Panc1 (cell line): Measurements from ENCODE around the gene ANKRD18B. TPM values are rescaled to one million over a fixed set of nuclear protein-coding genes. Genes with fewer than 3 reads are reported as not detected.
A peak's percentile ranks its signal among the peaks of the same experiment; 100 is the strongest.

Experiments used
- ATAC-seq: fragments of 200-7000 bp; cut with Tn5 transposase; 2 replicates; pipeline ENCODE4 v1.9.1; 2020; ENCODE audit warnings: mild to moderate bottlenecking, moderate library complexity
- BruUV-seq: library from RNA; stranded (reverse); fragments of 400-500 nt; replicated peaks from 2 replicates; lab custom pipeline; 2021; lab: Mats Ljungman, UMichigan
- CTCF ChIA-PET: fragments of 300-600 bp; sonication (Branson Sonifier 250); formaldehyde crosslinking; loops from one replicate; lab custom pipeline; 2022; ENCODE audit warnings: antibody characterized with exemption; lab: Charles Lee
- POLR2A ChIA-PET: fragments of 300-600 bp; sonication (Branson Sonifier 250); formaldehyde crosslinking; loops from one replicate; lab custom pipeline; 2022; ENCODE audit warnings: antibody characterized with exemption; lab: Charles Lee
- DNase-seq: peaks from one replicate; pipeline ENCODE4 v3.0.0-alpha.2; 2010; ENCODE audit warnings: low read depth, low spot score
- H3K27ac ChIP-seq: 2 replicates; pipeline ENCODE4 v1.5.1; 2011; ENCODE audit warnings: mild to moderate bottlenecking, low read length, inconsistent platforms
- H3K27me3 ChIP-seq: fragments of 200-500 bp; sonication (Bioruptor generic); 2 replicates; pipeline ENCODE4 v1.6.0; 2014; ENCODE audit warnings: low read length, inconsistent platforms; ENCODE audit not compliant: control insufficient read depth, insufficient read depth
- H3K36me3 ChIP-seq: fragments of 200-500 bp; sonication (Bioruptor generic); 2 replicates; pipeline ENCODE4 v1.5.1; 2014; ENCODE audit warnings: inconsistent platforms, mild to moderate bottlenecking, low read length, moderate library complexity; ENCODE audit not compliant: control insufficient read depth, insufficient read depth
- H3K4me1 ChIP-seq: 2 replicates; pipeline ENCODE4 v1.5.1; 2011; ENCODE audit warnings: inconsistent platforms, mild to moderate bottlenecking, low read length, moderate library complexity; ENCODE audit not compliant: control insufficient read depth, insufficient read depth
- H3K4me3 ChIP-seq, 2 experiments: 2 replicates each; pipeline ENCODE4 v1.5.1; 2011 to 2012; ENCODE audit warnings: low read depth in 2 of 2, low read length in 2 of 2, mild to moderate bottlenecking in 2 of 2, inconsistent platforms in 1 of 2, moderate library complexity in 1 of 2
- H3K9me3 ChIP-seq: fragments of 200-500 bp; sonication (Bioruptor generic); 2 replicates; pipeline ENCODE4 v1.5.1; 2014; ENCODE audit warnings: low read depth, mild to moderate bottlenecking, inconsistent platforms, low read length, moderate library complexity; ENCODE audit not compliant: control insufficient read depth, insufficient read depth
- POLR2AphosphoS5 ChIP-seq: IDR thresholded peaks from 2 replicates; pipeline ENCODE4 v1.6.1; 2012; ENCODE audit warnings: mild to moderate bottlenecking, low read depth, low read length, moderate library complexity
- SIN3A ChIP-seq: IDR thresholded peaks from 2 replicates; pipeline ENCODE4 v1.6.1; 2012; ENCODE audit warnings: low read depth, mild to moderate bottlenecking, low read length, moderate library complexity, borderline replicate concordance; ENCODE audit not compliant: insufficient read depth
- TCF7L2 ChIP-seq: IDR thresholded peaks from 2 replicates; pipeline ENCODE4 v1.6.1; 2011; ENCODE audit warnings: mild to moderate bottlenecking, low read depth, low read length, inconsistent platforms
- in situ Hi-C: cut with HindIII; loops from 2 replicates; pipeline ENCODE4 v1.10.0; 2016; ENCODE audit warnings: low sequenced_read_pairs, low pct_unique_long_range_greater_than_20kb
- intact Hi-C: fragments of 100-400 bp; cut with micrococcal nuclease; formaldehyde crosslinking; loops from one replicate; pipeline ENCODE4 v1.10.0; 2022; ENCODE audit not compliant: unreplicated experiment
- total RNA-seq: library from RNA; stranded (reverse); gene quantifications from one replicate; pipeline ENCODE4 v1.2.1, GENCODE V29; 2021; ENCODE audit not compliant: unreplicated experiment
- TF ChIP-seq, protein P1 (sequence below): fragments of 450-650 bp; IDR thresholded peaks from 2 replicates; pipeline ENCODE4 v1.5.1; 2017; ENCODE audit warnings: mild to moderate bottlenecking
- TF ChIP-seq, protein P2 (sequence below), 2 experiments: IDR thresholded peaks; 2 replicates each; pipeline ENCODE4 v1.6.1; 2011 to 2012; ENCODE audit warnings: low read depth in 2 of 2, control low read depth in 1 of 2, low read length in 1 of 2, mild to moderate bottlenecking in 1 of 2, moderate library complexity in 1 of 2; ENCODE audit not compliant: insufficient read depth in 1 of 2

Gene ANKRD18B
- total RNA-seq, 1 experiment from 2014 or later: 7.3 TPM

GRCh38 chr9:33498387-33498786 is 25.7 kb upstream of the ANKRD18B start:
- ATAC-seq (no peak), DNase-seq (no peak)
- ChIA-PET CTCF (no interaction called here), POLR2A (no interaction called here)
- H3K36me3 ChIP-seq: no peaks in the 10 kb centered on the region
- no peak overlapping the region for H3K4me3 ChIP-seq
- TF ChIP-seq TCF7L2 (no peak), POLR2AphosphoS5 (no peak)
- TF ChIP-seq, protein P1, sequence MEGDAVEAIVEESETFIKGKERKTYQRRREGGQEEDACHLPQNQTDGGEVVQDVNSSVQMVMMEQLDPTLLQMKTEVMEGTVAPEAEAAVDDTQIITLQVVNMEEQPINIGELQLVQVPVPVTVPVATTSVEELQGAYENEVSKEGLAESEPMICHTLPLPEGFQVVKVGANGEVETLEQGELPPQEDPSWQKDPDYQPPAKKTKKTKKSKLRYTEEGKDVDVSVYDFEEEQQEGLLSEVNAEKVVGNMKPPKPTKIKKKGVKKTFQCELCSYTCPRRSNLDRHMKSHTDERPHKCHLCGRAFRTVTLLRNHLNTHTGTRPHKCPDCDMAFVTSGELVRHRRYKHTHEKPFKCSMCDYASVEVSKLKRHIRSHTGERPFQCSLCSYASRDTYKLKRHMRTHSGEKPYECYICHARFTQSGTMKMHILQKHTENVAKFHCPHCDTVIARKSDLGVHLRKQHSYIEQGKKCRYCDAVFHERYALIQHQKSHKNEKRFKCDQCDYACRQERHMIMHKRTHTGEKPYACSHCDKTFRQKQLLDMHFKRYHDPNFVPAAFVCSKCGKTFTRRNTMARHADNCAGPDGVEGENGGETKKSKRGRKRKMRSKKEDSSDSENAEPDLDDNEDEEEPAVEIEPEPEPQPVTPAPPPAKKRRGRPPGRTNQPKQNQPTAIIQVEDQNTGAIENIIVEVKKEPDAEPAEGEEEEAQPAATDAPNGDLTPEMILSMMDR: peak; percentile 36; the same call in 1 of the 2 replicates
- TF ChIP-seq, protein P2, sequence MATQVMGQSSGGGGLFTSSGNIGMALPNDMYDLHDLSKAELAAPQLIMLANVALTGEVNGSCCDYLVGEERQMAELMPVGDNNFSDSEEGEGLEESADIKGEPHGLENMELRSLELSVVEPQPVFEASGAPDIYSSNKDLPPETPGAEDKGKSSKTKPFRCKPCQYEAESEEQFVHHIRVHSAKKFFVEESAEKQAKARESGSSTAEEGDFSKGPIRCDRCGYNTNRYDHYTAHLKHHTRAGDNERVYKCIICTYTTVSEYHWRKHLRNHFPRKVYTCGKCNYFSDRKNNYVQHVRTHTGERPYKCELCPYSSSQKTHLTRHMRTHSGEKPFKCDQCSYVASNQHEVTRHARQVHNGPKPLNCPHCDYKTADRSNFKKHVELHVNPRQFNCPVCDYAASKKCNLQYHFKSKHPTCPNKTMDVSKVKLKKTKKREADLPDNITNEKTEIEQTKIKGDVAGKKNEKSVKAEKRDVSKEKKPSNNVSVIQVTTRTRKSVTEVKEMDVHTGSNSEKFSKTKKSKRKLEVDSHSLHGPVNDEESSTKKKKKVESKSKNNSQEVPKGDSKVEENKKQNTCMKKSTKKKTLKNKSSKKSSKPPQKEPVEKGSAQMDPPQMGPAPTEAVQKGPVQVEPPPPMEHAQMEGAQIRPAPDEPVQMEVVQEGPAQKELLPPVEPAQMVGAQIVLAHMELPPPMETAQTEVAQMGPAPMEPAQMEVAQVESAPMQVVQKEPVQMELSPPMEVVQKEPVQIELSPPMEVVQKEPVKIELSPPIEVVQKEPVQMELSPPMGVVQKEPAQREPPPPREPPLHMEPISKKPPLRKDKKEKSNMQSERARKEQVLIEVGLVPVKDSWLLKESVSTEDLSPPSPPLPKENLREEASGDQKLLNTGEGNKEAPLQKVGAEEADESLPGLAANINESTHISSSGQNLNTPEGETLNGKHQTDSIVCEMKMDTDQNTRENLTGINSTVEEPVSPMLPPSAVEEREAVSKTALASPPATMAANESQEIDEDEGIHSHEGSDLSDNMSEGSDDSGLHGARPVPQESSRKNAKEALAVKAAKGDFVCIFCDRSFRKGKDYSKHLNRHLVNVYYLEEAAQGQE (IDR thresholded peaks at IDR 0.05; ENCODE audit: insufficient read depth in 1 of 2, low read depth in 2 of 2, low read length in 1 of 2): no peak
- in situ Hi-C loops (no loop called here), intact Hi-C loops (no loop called here)
- no peaks in the 10 kb centered on the region for H3K9me3 ChIP-seq
- H3K27me3 ChIP-seq: no peaks in the 10 kb centered on the region
- H3K4me1 ChIP-seq: no peaks in the 10 kb centered on the region
- H3K27ac ChIP-seq: no peak overlapping the region
- no TSS peak for BruUV-seq

GRCh38 chr9:33506626-33507370 is 17.3 kb upstream of the ANKRD18B start:
- H3K4me3 ChIP-seq: no peak overlapping the region
- ATAC-seq: peak; percentile 47
- H3K27me3 ChIP-seq: no peaks in the 10 kb centered on the region
- no peaks in the 10 kb centered on the region for H3K36me3 ChIP-seq
- in situ Hi-C loops: no loop called here
- no peaks in the 10 kb centered on the region for H3K9me3 ChIP-seq
- intact Hi-C loops: no loop called here
- DNase-seq: no peak
- H3K27ac ChIP-seq: no peak overlapping the region
- POLR2A ChIA-PET: no interaction called here
- no peak for TF ChIP-seq POLR2AphosphoS5
- no peak for TF ChIP-seq SIN3A
- TF ChIP-seq TCF7L2: no peak
- TF ChIP-seq, protein P1: no peak
- TF ChIP-seq, protein P2 (IDR thresholded peaks at IDR 0.05; ENCODE audit: insufficient read depth in 1 of 2, low read depth in 2 of 2, low read length in 1 of 2): no peak
- CTCF ChIA-PET: interaction anchor here (0.6 kb wide), 1 partner anchor 60 kb away, joined by 3 read pairs; the partner anchor contains the start of gene AQP3
- no peaks in the 10 kb centered on the region for H3K4me1 ChIP-seq
- BruUV-seq: TSS peak; percentile 37
